ENCODE data around the gene ANXA4.
A peak's percentile ranks its signal among the peaks of the same experiment; 100 is the strongest.

The ANXA4 gene

DNA sequence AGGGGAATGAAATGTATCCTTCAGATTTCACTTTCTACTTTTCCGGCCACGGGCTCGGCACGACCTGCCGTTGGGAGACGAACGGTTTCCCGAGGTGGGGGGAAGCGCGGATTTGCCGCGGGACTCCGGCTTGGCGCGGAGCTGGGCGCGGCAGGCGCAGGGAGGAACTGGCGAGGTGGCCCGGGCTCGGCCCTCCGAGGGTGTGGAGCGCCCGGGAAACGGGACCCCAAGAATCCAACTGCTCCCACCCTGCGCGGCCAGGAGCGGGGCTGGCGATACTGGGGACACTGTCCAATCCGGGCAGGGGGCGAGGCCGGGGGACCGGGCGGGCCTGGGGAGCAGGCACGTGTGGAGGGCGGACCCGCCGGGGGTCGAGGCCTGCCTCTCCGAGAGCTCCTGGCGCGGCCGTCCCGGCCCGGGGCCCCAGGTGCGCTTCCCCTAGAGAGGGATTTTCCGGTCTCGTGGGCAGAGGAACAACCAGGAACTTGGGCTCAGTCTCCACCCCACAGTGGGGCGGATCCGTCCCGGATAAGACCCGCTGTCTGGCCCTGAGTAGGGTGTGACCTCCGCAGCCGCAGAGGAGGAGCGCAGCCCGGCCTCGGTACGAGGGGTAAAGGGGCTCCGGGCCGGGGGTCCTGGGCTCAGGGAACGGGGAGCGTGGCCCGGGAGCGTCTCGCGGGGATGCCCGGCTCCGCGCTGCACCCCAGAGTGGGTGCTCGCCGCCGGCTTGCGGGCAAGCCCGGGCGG lies at the start of gene ANXA4:
ANXA4 (plus strand) TSS at position 560 of the 747 bp plus-strand sequence. CDS start 39,432 bp downstream, outside the sequence.
- TF ChIP-seq JUND (IDR thresholded peaks at IDR 0.05; ENCODE audit: low read depth), result no peak
- peak; percentile 73 to 79 for DNase-seq (ENCODE audit: low read depth in 1 of 2, low spot score in 1 of 2)
- in situ Hi-C loops (cut with HindIII; ENCODE audit: low pct_unique_long_range_greater_than_20kb, low sequenced_read_pairs), result no loop called here

DNA sequence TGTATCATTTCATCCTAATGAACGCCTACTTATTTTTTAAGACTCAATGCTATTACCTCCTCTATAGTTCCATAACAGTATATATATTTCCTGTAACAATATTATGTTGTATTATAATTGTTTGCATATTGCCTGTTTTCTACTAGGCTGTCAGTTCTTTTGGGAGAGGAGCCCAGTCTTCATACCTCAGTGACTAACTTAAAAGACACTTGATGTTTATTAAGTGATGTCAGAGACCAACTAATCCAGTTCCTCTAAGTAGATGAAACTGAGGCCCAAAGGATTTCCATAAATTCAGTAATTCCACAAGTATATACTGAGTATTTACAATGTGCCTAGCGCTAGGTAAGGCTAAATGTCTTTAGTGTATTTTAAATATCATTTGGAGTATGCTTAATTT lies 49.5 kb upstream of the ANXA4 start:
- DNase-seq (ENCODE audit: low read depth in 1 of 2, low spot score in 1 of 2), result no peak
- in situ Hi-C loops (cut with HindIII; ENCODE audit: low pct_unique_long_range_greater_than_20kb, low sequenced_read_pairs), result no loop called here
- TF ChIP-seq JUND (IDR thresholded peaks at IDR 0.05; ENCODE audit: low read depth), result no peak

DNA sequence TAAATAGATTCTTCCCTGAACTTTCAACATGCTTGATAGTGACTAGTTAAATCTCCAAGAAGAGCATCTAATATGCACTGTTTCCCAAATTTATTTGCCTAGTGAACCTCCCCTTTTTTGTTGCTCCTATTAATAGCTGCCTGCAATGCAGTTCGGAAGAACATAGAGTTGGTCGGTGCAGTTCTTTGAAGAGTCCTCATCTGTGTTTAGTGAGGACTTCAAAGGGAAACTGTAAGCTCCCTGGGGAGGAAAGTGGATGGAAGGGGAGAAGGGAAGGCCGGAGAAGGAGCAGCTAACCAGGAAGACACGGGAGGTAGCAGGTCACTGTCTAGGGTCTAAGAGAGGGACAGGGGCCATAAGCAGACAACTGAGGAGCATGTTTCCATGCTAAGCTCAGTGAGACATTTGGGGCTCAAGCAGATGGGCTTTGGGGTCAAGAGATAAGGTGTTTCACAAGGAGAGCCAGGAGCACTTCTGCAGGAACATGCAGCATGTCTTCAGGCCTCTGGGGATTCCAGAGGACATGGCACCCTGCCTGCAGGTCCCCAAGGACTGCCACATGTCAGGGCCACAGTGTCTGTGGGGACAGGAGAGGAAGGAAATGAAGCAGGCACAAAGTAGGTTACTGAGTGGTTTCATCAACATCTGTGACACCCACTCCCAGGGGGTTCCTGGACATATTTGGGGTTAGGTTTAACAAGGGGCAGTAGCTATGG lies 48.7 kb upstream of the ANXA4 start:
- in situ Hi-C loops (cut with HindIII; ENCODE audit: low pct_unique_long_range_greater_than_20kb, low sequenced_read_pairs), result no loop called here
- TF ChIP-seq JUND (IDR thresholded peaks at IDR 0.05; ENCODE audit: low read depth), result no peak
- DNase-seq (ENCODE audit: low read depth in 1 of 2, low spot score in 1 of 2), result no peak

DNA sequence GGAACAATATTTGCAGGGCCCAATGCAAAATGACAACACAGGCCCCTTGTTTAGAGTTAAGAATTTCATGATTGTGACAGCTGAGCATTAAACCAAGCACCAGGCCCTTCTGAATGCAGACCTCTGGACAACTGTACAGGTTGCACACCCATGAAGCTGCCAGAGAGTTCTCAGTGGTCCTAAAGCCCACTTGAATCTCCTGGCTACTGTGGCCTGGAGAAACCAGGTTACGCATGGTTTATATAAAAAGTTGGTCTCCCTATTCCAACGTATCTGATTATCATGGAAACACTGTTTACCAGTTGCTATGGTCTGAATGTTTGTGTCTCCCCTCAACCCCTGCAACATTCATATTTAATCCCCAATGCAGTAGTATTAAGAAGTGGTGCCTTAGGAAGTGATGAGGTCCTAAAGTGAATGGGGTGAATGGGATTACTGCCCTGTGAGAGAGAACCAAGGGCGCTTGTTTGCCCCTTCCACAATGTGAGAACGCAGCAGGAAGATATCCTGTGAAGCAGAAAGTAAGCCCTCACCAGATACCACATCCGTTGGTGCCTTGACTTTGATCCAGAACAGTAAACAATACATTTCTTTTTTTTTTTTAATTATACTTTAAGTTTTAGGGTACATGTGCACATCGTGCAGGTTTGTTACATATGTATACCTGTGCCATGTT lies 48.0 kb upstream of the ANXA4 start:
- in situ Hi-C loops (cut with HindIII; ENCODE audit: low pct_unique_long_range_greater_than_20kb, low sequenced_read_pairs), result no loop called here
- TF ChIP-seq JUND (IDR thresholded peaks at IDR 0.05; ENCODE audit: low read depth), result no peak
- no peak for DNase-seq (ENCODE audit: low read depth in 1 of 2, low spot score in 1 of 2)

DNA sequence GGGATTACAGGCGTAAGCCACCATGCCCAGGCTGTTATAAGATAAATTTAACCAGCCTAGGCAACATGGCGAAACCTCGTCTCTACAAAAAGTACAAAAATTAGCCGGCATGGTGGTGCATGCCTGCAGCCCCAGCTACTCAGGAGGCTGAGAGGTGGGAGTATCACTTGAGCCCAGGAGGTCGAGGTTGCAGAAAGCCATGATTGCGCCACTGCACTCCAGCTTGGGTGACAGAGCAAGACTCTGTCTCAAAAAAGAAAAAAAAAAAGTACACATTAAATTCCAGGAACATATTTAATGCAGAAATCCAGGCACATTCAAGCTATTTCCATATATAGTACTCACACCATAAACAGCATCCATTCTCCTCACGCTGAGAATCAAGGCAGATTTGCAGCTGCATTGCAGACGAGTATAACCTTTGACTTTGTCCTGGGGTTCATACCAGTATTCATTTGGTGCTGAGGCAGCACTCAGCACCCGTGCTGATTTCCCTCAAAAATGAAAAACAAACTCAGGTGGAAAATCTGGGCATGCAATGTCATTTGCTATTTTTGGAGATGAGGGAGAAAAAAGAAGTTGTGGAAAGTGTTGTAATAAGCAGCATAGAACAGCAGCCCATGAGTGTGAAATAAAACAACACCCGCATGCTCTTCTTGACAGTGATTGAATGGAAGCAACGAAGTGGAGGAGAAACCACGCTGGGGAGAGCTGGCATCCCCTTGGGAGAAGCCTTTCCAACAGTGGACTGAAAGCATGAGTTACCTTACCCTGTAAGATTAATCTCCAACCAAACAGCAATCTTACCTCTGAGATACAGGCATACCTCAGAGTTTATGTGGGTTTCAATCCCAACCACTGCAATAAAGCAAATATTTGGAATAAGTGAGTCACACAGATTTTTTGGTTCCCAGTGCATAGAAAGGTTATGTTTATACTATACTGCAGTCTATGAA lies 46.8 kb upstream of the ANXA4 start:
- DNase-seq (ENCODE audit: low read depth in 1 of 2, low spot score in 1 of 2), result peak in 1 of 2 experiments; percentile 19

DNA sequence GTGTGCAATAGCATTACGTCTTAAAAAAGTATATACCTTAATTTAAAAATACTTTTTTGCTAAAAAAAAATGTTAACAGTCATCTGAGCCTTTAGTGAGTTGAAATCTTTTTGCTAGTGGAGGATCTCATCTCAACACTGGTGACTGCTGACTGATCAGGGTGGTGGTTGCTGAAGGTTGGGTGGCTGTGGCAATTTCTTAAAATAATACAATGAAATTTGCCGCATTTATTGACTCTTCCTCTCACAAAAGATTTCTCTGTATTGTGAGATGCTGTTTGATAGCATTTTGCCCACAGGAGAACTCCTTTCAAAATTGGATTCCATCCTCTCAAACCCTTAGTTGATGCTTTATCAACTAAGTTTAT lies 46.1 kb upstream of the ANXA4 start:
- in situ Hi-C loops (cut with HindIII; ENCODE audit: low pct_unique_long_range_greater_than_20kb, low sequenced_read_pairs), result no loop called here
- DNase-seq (ENCODE audit: low read depth in 1 of 2, low spot score in 1 of 2), result no peak
- no peak for TF ChIP-seq JUND (IDR thresholded peaks at IDR 0.05; ENCODE audit: low read depth)

More for the DNA sequence above, 46.8 kb upstream of the ANXA4 start:
- in situ Hi-C loops (cut with HindIII; ENCODE audit: low pct_unique_long_range_greater_than_20kb, low sequenced_read_pairs), result no loop called here
- no peak for TF ChIP-seq JUND (IDR thresholded peaks at IDR 0.05; ENCODE audit: low read depth)

DNA sequence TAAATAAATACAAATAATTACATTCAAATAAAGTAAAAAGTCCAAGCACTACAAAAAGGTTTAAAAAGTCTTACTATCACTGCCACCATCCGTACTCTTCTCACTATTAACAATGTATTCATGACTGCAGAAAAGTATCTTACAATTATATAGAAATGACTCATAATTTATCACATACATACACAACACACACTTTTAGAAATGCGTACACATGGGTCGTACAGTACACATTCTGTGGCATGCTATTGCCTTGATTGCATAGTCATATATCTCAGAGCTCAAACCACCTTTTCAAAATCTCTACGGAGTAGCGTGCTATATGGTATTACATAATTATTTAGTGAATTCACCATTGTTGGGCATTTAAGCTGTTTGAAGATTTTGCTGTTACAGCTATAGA lies 41.6 kb upstream of the ANXA4 start:
- in situ Hi-C loops (cut with HindIII; ENCODE audit: low pct_unique_long_range_greater_than_20kb, low sequenced_read_pairs), result no loop called here
- no peak for TF ChIP-seq JUND (IDR thresholded peaks at IDR 0.05; ENCODE audit: low read depth)
- no peak for DNase-seq (ENCODE audit: low read depth in 1 of 2, low spot score in 1 of 2)

DNA sequence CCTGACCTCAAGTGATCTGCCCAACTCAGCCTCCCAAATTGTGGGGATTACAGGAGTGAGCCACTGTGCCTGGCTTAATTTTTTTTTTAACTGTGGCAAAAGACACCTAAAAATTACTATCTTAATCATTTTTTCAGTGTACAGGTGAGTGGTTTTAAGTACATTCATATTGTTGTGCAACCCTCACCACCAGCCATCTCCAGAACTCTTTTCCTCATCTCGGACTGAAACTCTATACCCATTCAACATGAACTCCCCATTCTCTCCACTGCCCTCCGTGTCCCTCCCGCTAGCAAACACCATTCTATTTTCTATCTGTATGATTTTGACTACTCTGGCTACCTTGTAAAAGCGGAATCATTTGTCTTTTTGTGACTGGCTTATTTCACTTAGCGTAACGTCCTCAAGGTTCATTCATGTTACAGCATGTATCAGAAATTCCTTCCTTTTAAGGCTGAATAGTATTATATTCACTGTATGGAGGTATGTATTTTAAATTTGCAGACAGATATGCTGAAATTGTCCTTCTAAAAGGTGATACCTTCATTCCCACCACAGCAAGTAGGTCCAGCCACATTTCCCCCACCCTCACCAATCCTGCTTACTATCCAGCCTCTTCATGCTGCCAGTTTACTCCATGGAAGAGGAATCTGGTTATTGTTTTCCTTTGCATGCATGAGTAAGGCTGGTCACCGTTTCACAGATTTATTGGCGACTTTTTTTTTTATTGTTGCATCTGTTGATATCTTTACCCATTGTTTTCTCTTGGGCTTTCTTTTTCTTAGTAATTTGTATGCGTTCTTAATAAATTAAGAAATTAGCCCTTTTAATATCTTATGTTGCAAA lies 40.6 kb upstream of the ANXA4 start:
- in situ Hi-C loops (cut with HindIII; ENCODE audit: low pct_unique_long_range_greater_than_20kb, low sequenced_read_pairs), result no loop called here
- DNase-seq (ENCODE audit: low read depth in 1 of 2, low spot score in 1 of 2), result no peak
- no peak for TF ChIP-seq JUND (IDR thresholded peaks at IDR 0.05; ENCODE audit: low read depth)

DNA sequence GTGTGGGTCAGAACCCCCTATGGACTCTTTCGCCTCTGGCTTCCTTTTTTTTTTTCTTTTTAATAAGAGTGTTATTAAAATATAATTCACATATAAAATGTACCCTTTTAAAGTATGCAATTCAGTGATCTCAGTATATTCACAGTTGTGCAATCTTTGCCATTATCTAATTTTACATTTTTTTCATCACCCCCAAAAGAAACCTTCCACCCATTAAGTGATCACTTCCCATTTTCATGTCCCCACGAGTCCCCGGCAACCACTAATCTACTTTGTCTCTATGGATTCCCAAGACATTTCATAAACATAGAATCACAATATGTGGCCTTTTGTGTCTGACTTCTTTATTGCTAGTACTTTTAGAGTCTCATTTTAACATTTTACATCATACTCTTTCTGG lies 38.7 kb upstream of the ANXA4 start:
- no peak for DNase-seq (ENCODE audit: low read depth in 1 of 2, low spot score in 1 of 2)
- in situ Hi-C loops (cut with HindIII; ENCODE audit: low pct_unique_long_range_greater_than_20kb, low sequenced_read_pairs), result no loop called here
- no peak for TF ChIP-seq JUND (IDR thresholded peaks at IDR 0.05; ENCODE audit: low read depth)

DNA sequence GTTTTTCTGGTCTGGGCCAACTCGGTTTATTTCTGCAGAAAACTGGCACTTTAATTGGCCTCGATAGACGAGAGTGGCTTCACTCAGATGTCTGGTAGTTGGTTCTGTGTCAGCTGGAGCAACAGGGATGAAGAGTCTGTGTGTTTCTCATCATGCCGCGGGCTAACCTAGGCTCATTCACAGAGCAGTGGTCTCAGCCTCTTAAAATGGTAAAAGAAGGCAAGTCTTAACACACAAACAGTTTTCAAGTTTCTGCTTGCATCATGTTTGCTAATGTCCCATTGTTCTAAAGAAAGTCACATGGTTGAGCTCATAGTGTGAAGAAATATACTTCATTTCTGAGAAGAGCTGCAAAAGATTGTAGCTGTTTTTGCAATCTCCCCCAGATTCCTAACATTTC lies 37.5 kb upstream of the ANXA4 start:
- DNase-seq (ENCODE audit: low read depth in 1 of 2, low spot score in 1 of 2), result no peak
- no peak for TF ChIP-seq JUND (IDR thresholded peaks at IDR 0.05; ENCODE audit: low read depth)
- in situ Hi-C loops (cut with HindIII; ENCODE audit: low pct_unique_long_range_greater_than_20kb, low sequenced_read_pairs), result no loop called here

DNA sequence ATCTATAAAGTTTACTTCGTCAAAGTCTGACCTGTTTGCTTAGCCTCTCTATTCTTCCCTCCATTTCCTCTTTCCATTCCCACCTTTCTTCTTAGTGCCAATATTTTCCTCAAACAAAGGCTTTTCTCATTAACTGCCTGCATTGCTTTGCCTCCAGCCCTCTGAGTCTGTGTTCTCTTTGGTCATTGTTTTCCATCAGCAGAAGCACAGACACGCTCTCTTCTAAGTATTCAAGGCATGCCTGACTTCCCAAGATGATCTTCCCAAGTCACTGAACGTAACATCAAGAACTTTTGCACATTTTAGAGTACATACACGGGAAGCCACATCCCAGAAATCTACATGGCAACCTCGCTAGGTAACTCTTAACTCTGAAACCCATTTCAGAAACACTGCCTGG lies 32.6 kb upstream of the ANXA4 start:
- DNase-seq (ENCODE audit: low read depth in 1 of 2, low spot score in 1 of 2), result no peak
- TF ChIP-seq JUND (IDR thresholded peaks at IDR 0.05; ENCODE audit: low read depth), result no peak
- in situ Hi-C loops (cut with HindIII; ENCODE audit: low pct_unique_long_range_greater_than_20kb, low sequenced_read_pairs), result no loop called here
